SH-SY5Y (cell line): ENCODE measurements around the gene MRPL20.

Source experiments
- GATA2 ChIP-seq: IDR thresholded peaks from 2 replicates; pipeline ENCODE4 v1.6.1; 2011; ENCODE audit warnings: mild to moderate bottlenecking, low read depth, low read length
- GATA3 ChIP-seq: IDR thresholded peaks from 2 replicates; pipeline ENCODE4 v1.6.1; 2011; ENCODE audit warnings: low read depth, mild to moderate bottlenecking, low read length, moderate library complexity

DNA sequence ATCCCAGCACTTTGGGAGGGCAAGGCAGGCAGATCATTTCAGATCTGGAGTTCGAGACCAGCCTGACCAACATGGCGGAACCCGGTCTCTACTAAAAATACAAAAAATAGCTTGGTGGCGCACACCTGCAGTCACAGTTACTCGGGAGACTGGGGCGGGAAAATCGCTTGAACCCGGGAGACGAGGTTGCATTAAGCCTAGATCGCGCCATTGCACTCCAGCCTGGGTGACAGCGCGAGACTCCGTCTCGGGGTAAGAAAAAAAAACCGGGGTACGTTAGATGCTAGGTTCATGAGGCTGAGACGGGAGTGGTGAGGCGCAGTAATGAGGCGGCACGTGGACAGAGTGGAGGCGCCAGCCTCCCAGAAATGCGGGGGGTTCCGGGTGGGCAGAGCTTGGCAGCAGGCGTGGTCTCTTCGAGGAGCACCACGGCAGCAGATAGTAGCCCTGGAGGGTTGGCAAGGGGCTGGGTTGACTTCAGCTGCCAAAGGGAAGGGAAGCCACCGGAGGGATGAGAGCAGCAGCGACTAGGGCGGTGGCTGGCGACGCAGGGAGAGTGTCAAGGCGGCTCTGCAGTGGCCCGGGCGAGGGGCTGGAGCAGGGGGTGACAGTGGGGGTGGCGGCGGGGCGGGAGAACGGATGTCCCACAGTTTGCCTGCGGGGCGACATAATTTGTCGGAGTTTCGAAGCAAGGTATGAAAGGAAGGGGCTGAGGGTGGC lies 832 bp downstream of the MRPL20 start:
- no peak for TF ChIP-seq GATA2
- no peak for TF ChIP-seq GATA3
